Loucy (cell line): Measurements from ENCODE around the gene DEFB116.
"Not testable (repeated sequence)": the region's sequence is repeated elsewhere in the genome, so short reads cannot be mapped to it uniquely, and the experiment has no call there.

ENCODE experiments used
- H2AFZ ChIP-seq: fragments of 200-600 bp; sonication (generic); 2 replicates; pipeline ENCODE4 v1.6.0; 2016; ENCODE audit warnings: antibody characterized with exemption, mild to moderate bottlenecking, low read length, moderate library complexity
- H3F3A ChIP-seq: fragments of 200-600 bp; 2 replicates; pipeline ENCODE4 v1.6.0; 2016; ENCODE audit warnings: antibody characterized with exemption, low read depth, mild to moderate bottlenecking
- H3K27me3 ChIP-seq: fragments of 200-600 bp; sonication (generic); 2 replicates; pipeline ENCODE4 v1.6.1; 2014; ENCODE audit warnings: low read length, mild to moderate bottlenecking; ENCODE audit not compliant: insufficient read depth, poor library complexity, severe bottlenecking
- H3K36me3 ChIP-seq: fragments of 200-600 bp; sonication (generic); 2 replicates; pipeline ENCODE4 v1.6.1; 2016; ENCODE audit warnings: low read length; ENCODE audit not compliant: insufficient read depth
- H3K4me1 ChIP-seq: fragments of 200-600 bp; sonication (generic); 2 replicates; pipeline ENCODE4 v1.5.1; 2014; ENCODE audit warnings: low read length, mild to moderate bottlenecking; ENCODE audit not compliant: insufficient read depth, poor library complexity, severe bottlenecking
- H3K4me2 ChIP-seq: fragments of 200-600 bp; sonication (generic); 2 replicates; pipeline ENCODE4 v1.6.0; 2014; ENCODE audit warnings: antibody characterized with exemption, low read length, low read depth, mild to moderate bottlenecking; ENCODE audit not compliant: poor library complexity, severe bottlenecking
- H3K4me3 ChIP-seq: fragments of 200-600 bp; sonication (generic); 2 replicates; pipeline ENCODE4 v1.5.1; 2014; ENCODE audit warnings: low read length, mild to moderate bottlenecking, mixed read lengths; ENCODE audit not compliant: poor library complexity, severe bottlenecking
- H3K79me2 ChIP-seq: fragments of 200-600 bp; sonication (generic); 2 replicates; pipeline ENCODE4 v1.6.1; 2014; ENCODE audit warnings: low read length; ENCODE audit not compliant: insufficient read depth
- H3K9ac ChIP-seq: fragments of 200-600 bp; sonication (generic); 2 replicates; pipeline ENCODE4 v1.6.0; 2014; ENCODE audit warnings: mild to moderate bottlenecking, low read depth, low read length, moderate library complexity; ENCODE audit not compliant: poor library complexity, severe bottlenecking
- H3K9me2 ChIP-seq: fragments of 200-600 bp; sonication (generic); replicated peaks from 2 replicates; pipeline ENCODE4 v1.6.1; 2016; ENCODE audit warnings: low read depth, low read length, mixed read lengths
- H3K9me3 ChIP-seq: fragments of 200-600 bp; sonication (generic); 2 replicates; pipeline ENCODE4 v1.6.1; 2014; ENCODE audit warnings: mild to moderate bottlenecking, antibody characterized with exemption, low read length, low read depth; ENCODE audit not compliant: insufficient read depth
- H4K20me1 ChIP-seq: fragments of 200-600 bp; sonication (generic); 2 replicates; pipeline ENCODE4 v1.6.0; 2014; ENCODE audit warnings: antibody characterized with exemption, low read length, mild to moderate bottlenecking; ENCODE audit not compliant: insufficient read depth, poor library complexity, severe bottlenecking
- EZH2phosphoT487 ChIP-seq: fragments of 200-600 bp; IDR thresholded peaks from 2 replicates; pipeline ENCODE4 v1.6.1; 2018; ENCODE audit warnings: antibody characterized with exemption, mild to moderate bottlenecking, moderate library complexity, borderline replicate concordance
- TF ChIP-seq, protein P1 (sequence below): fragments of 200-600 bp; sonication (generic); conservative IDR thresholded peaks from 2 replicates; pipeline ENCODE4 v1.5.1; 2014; ENCODE audit warnings: mild to moderate bottlenecking, antibody characterized with exemption, low read length

DEFB116 gene

DNA sequence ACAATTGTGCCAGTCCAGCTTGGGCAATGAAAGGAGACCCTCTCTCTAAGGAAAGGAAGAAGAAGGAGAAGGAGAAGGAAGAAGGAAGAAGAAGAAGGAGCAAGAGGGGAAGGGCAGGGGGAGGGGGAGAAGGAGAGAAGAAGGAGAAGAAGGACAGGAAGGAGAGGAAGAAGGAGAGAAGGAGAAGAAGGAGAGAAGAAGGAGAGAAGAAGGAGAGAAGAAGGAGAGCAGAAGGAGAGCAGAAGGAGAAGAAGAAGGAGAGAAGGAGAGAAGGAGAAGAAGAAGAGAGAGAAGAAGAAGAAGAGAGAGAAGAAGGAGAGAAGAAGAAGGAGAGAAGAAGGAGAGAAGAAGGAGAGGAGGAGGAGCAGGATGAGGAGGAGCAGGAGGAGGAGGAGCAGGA is 22.5 kb upstream of the DEFB116 start:
- no peaks in the 10 kb centered on the region for H3K27me3 ChIP-seq
- H3K9me2 ChIP-seq: no peaks in the 10 kb centered on the region
- no peak overlapping the region for H3K9ac ChIP-seq
- H3K79me2 ChIP-seq: no peaks in the 10 kb centered on the region
- no peaks in the 10 kb centered on the region for H4K20me1 ChIP-seq
- no peaks in the 10 kb centered on the region for H3K36me3 ChIP-seq
- H3K9me3 ChIP-seq: peaks cover 5% of the 10 kb centered on the region; the same call in 1 of the 2 replicates
- no peaks in the 10 kb centered on the region for H3F3A ChIP-seq
- no peak overlapping the region for H2AFZ ChIP-seq
- no peak overlapping the region for H3K4me3 ChIP-seq
- no peaks in the 10 kb centered on the region for H3K4me1 ChIP-seq
- no peak for TF ChIP-seq EZH2phosphoT487
- TF ChIP-seq, protein P1, sequence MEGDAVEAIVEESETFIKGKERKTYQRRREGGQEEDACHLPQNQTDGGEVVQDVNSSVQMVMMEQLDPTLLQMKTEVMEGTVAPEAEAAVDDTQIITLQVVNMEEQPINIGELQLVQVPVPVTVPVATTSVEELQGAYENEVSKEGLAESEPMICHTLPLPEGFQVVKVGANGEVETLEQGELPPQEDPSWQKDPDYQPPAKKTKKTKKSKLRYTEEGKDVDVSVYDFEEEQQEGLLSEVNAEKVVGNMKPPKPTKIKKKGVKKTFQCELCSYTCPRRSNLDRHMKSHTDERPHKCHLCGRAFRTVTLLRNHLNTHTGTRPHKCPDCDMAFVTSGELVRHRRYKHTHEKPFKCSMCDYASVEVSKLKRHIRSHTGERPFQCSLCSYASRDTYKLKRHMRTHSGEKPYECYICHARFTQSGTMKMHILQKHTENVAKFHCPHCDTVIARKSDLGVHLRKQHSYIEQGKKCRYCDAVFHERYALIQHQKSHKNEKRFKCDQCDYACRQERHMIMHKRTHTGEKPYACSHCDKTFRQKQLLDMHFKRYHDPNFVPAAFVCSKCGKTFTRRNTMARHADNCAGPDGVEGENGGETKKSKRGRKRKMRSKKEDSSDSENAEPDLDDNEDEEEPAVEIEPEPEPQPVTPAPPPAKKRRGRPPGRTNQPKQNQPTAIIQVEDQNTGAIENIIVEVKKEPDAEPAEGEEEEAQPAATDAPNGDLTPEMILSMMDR: no peak
- H3K4me2 ChIP-seq: no peak overlapping the region

DNA sequence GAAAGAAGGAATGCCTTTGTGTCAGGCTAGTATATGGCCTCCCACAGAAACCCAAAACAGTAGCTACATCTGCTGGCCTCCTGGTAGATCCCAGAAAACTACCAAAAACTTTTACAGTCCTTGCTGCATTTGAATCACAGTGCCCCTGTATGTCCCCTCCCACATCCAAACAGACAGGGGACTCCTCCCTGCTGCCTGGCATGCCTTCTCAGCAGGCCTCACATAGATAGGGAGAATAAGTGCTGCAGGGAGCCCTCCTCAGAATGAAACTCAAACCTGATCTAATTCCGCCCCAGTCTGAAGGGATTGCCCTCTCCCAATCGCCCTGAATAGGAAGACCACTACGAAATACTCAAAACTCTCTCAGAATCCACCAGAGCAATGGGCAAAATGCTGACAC is 14.1 kb upstream of the DEFB116 start:
- Histone ChIP-seq H3K27me3 (no peaks in the 10 kb centered on the region), H3K36me3 (no peaks in the 10 kb centered on the region), H3K4me3 (no peak overlapping the region), H2AFZ (no peak overlapping the region), H3K4me1 (no peaks in the 10 kb centered on the region), H3K9me2 (no peaks in the 10 kb centered on the region), H3F3A (no peaks in the 10 kb centered on the region), H3K79me2 (no peaks in the 10 kb centered on the region), H3K4me2 (no peak overlapping the region), H4K20me1 (no peaks in the 10 kb centered on the region), H3K9me3 (peaks cover 18% of the 10 kb centered on the region), H3K9ac (no peak overlapping the region)
- TF ChIP-seq, protein P1: no peak
- no peak for TF ChIP-seq EZH2phosphoT487

DNA sequence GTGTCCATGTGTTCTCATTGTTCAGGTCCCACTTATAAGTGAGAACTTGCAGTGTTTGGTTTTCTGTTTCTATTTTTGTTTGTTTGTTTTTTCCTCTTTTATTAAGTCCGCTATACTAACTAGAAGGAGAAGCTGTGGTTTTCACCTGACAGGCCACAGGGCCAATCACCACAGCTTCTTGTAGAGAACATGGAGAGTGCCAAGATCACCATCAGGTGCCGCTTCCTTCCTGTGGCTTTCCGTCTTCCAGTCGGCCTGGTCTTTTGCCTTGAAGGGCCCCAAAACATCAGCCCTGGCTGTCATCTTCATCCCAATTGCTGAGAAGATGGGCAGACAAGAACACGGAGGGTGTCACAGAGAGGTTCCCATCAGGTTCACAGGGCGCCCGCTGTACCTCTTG is 23.4 kb downstream of the DEFB116 start:
- not testable (repeated sequence) for H3K27me3 ChIP-seq, H3K36me3 ChIP-seq, H2AFZ ChIP-seq, H3K4me2 ChIP-seq, H3K9me2 ChIP-seq, H3K4me3 ChIP-seq, H3K9ac ChIP-seq, H4K20me1 ChIP-seq, H3F3A ChIP-seq, H3K4me1 ChIP-seq, H3K79me2 ChIP-seq, H3K9me3 ChIP-seq

DNA sequence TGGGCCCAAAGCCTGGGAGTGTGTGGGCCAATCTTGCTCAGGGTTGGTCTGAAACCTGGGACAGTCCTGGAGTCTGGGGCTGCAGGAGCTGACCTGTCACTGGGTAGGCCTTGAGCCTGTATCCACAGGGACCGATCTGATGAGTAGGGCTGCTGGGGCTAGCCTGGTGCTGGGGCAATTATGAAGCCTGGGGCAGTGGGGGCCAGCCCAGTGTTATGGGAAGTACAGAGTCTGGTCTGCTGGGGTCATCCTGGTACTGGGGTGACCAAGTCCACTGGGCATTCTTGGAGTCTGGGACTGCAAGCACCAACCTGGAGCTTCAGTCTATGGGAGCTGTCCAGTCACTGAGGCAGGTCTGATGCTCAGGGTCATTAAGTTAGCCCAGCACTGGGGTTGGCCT is 30.2 kb downstream of the DEFB116 start:
- no peak for TF ChIP-seq EZH2phosphoT487
- TF ChIP-seq, protein P1: no peak
- H3K4me1 ChIP-seq: no peaks in the 10 kb centered on the region
- no peak overlapping the region for H3K4me2 ChIP-seq
- H3K9me3 ChIP-seq: no peaks in the 10 kb centered on the region; the same call in 1 of the 2 replicates
- H3K27me3 ChIP-seq: no peaks in the 10 kb centered on the region
- no peaks in the 10 kb centered on the region for H3K79me2 ChIP-seq
- no peaks in the 10 kb centered on the region for H3K36me3 ChIP-seq
- no peak overlapping the region for H3K9ac ChIP-seq
- no peak overlapping the region for H3K4me3 ChIP-seq
- H3K9me2 ChIP-seq: no peaks in the 10 kb centered on the region
- H3F3A ChIP-seq: no peaks in the 10 kb centered on the region
- no peaks in the 10 kb centered on the region for H4K20me1 ChIP-seq
- no peak overlapping the region for H2AFZ ChIP-seq
